ENCODE data around the gene BTNL3.
"Not testable (repeated sequence)": the region's sequence is repeated elsewhere in the genome, so short reads cannot be mapped to it uniquely, and the experiment has no call there.

BTNL3 gene

GRCh38 chr5:180988016-180988415 lies 630 bp upstream of the BTNL3 start:
- POLR2A ChIA-PET, result no interaction called here
- TF ChIP-seq CTCF (IDR thresholded peaks at IDR 0.05; ENCODE audit: control extremely low read depth, extremely low read depth, low read depth, missing control alignments), result no peak
- CTCF ChIA-PET, result no interaction called here
- no peak for DNase-seq (ENCODE audit: extremely low spot score)

- no peak for DNase-seq (ENCODE audit: extremely low spot score)
- CTCF ChIA-PET, result no interaction called here
- TF ChIP-seq CTCF (IDR thresholded peaks at IDR 0.05; ENCODE audit: control extremely low read depth, extremely low read depth, low read depth, missing control alignments), result no peak
- POLR2A ChIA-PET, result no interaction called here
Observed at GRCh38 chr5:180990086-180990881, 1.6 kb downstream of the BTNL3 start.

- ChIA-PET POLR2A (no interaction called here), CTCF (no interaction called here)
- no peak for TF ChIP-seq CTCF (IDR thresholded peaks at IDR 0.05; ENCODE audit: control extremely low read depth, extremely low read depth, low read depth, missing control alignments)
- no peak for DNase-seq (ENCODE audit: extremely low spot score)
Observed at GRCh38 chr5:180990882-180991242, 2.2 kb downstream of the BTNL3 start.

GRCh38 chr5:181001947-181002346 lies 13.3 kb downstream of the BTNL3 start:
- DNase-seq (ENCODE audit: extremely low spot score), result no peak
- ChIA-PET POLR2A (no interaction called here), CTCF (no interaction called here)
- TF ChIP-seq CTCF (IDR thresholded peaks at IDR 0.05; ENCODE audit: control extremely low read depth, extremely low read depth, low read depth, missing control alignments), result no peak

GRCh38 chr5:181005791-181006190 lies 17.1 kb downstream of the BTNL3 start:
- ChIA-PET POLR2A (no interaction called here), CTCF (no interaction called here)
- DNase-seq (ENCODE audit: extremely low spot score), result no peak
- TF ChIP-seq CTCF (IDR thresholded peaks at IDR 0.05; ENCODE audit: control extremely low read depth, extremely low read depth, low read depth, missing control alignments), result no peak

GRCh38 chr5:181008136-181008535 lies 19.5 kb downstream of the BTNL3 start:
- CTCF ChIA-PET, result no interaction called here
- no peak for TF ChIP-seq CTCF (IDR thresholded peaks at IDR 0.05; ENCODE audit: control extremely low read depth, extremely low read depth, low read depth, missing control alignments)
- no peak for DNase-seq (ENCODE audit: extremely low spot score)
- POLR2A ChIA-PET, result no interaction called here

GRCh38 chr5:181010018-181010417 lies 21.4 kb downstream of the BTNL3 start:
- POLR2A ChIA-PET; CTCF ChIA-PET; DNase-seq (ENCODE audit: extremely low spot score): not testable (repeated sequence)

GRCh38 chr5:181014654-181015053 lies 26.0 kb downstream of the BTNL3 start:
- CTCF ChIA-PET; POLR2A ChIA-PET; DNase-seq (ENCODE audit: extremely low spot score): not testable (repeated sequence)

GRCh38 chr5:181017448-181017847 lies 28.8 kb downstream of the BTNL3 start:
- POLR2A ChIA-PET; DNase-seq (ENCODE audit: extremely low spot score); CTCF ChIA-PET: not testable (repeated sequence)
